Measurements from ENCODE around the gene C17orf114.
A peak's percentile ranks its signal among the peaks of the same experiment; 100 is the strongest.
"Not testable (repeated sequence)": the region's sequence is repeated elsewhere in the genome, so short reads cannot be mapped to it uniquely, and the experiment has no call there.

The C17orf114 gene

GRCh38 chr17:4802228-4802627, at the start of gene C17orf114:
Gene C17orf114 (minus strand): TSS chr17:4802328.
- no peak for DNase-seq (ENCODE audit: low read depth, low spot score)

DNA sequence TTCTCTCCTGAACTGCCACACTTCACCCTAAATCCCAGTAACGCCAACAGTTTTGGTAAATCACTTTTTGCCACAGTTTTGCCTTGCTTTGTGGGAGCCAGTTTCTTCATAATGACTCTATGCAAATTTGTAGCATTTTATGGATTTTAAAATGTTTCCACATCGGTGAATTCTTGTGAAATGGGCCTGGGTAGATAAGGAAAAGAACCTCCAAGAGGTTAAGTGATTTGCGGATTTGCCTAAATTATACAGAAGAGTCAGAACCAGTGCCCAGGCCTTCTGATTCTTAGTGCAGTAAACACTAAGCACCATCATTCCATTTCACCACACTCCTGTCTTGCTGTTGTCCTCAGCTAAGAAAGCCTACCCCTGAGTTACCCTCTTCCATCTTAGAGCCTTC, 49.0 kb upstream of the C17orf114 start:
- no peak for DNase-seq (ENCODE audit: low read depth, low spot score)

GRCh38 chr17:4850246-4850645, 48.1 kb upstream of the C17orf114 start:
- DNase-seq (ENCODE audit: low read depth, low spot score): no peak

DNA sequence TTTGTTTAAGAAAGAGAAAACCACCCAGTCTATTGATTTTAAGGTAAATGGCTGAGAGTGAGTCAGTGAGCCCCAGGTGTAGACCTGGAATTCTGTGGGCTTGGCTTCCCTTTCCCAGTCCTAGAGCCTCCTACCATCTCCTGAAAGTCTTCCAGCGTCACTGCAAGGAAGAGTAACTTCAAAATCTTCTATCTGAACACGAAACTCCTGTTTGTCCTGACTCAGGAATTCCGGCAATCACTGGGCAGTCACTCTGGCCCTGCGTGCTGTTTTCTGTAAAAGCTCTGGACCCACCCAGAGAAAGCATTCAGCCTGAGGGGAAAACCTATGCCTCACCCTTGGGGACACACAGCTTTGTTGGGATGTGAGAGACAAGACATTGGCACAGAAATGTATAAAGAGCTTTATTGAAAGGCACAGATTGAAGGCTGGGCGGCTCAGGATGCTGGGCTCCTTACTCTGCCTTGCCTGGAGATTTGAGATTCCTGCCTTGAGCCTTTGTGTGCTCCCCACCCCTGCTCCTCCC, 46.9 kb upstream of the C17orf114 start:
- no peak for DNase-seq (ENCODE audit: low read depth, low spot score)

DNA sequence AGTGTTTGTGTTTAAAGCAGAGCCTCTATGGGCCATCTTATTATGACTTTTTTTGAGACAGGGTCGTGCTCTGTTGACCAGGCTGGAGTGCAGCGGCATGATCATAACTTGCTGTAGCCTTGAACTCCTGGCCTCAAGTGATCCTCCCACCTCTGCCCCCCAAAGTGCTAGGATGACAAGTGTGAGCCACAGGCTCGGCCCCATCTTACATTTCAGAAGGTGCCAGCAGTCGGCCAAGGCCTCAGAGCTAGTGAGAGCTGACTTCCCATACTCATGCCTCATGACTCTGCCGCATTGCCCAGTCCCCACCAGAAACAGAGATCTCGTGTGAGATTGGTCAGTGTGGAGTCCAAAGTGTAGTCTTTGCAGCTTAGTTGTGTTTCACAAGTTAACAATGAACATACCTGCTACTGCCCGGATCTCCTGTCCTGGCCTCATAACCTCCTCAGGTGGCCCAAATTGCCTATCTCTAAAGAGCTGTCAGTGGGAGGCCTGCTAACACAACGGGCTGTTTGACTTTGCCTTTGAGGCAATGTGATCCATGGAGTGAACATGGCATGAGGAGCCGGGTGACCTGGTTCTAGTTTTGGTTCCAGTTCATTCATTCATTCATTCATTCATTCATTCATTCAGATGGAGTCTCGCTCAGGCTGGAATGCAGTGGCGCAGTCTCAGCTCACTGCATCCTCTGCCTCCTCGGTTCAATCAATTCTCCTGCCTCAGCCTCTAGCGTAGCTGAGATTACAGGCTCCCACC, 44.7 kb upstream of the C17orf114 start:
- DNase-seq (ENCODE audit: low read depth, low spot score): no peak

DNA sequence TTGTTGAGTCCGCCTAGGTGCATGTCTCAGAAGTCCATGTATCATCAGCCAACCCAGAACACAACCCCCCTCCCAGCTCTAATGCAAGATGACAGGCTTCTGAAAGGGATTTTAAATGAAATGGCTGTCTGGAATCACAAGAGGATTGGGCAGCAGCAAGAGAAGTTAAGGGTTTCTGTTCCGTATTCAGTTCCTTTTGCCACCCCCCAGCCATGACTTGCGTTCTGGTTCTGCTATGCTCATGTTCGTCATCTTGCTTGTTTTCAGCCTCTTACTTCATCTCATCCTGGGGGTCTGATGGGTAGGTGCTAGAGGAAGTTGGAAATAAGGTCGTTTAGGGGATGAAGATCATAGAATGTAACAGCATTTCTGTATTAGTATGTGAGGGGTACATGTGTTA, 43.0 kb upstream of the C17orf114 start:
- no peak for DNase-seq (ENCODE audit: low read depth, low spot score)

DNA sequence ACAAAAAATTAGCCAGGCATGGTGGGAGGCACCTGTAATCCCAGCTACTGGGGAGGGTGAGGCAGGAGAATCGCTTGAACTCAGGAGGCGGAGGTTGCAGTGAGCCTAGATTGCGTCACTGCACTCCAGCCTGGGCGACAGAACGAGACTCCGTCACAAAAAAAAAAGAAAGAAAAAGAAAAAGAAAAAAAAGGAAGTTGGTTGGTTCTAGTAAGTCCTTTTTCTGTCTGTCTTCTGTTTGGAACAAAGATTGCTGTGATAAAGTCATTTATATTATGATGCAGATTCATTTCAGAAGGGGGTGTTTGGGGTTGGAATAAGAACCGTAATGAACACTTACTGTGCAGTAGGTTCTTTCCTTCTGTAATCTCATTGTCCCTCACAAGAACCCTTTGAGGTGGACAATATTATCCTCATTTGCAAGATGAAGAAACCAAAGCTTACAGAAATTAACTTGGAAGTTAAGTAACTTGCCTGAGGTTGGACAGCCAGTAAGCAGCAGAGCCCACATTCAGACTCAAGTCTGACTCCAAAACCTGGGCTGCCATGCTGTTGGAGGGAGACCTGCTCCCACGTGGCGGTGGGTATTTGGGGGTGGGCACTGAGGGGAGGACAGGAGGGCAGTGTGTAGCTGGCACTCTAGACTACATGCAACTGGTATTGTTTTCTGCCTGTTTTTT, 41.3 kb upstream of the C17orf114 start:
- DNase-seq (ENCODE audit: low read depth, low spot score): no peak

GRCh38 chr17:4842376-4842775, 40.2 kb upstream of the C17orf114 start:
- no peak for DNase-seq (ENCODE audit: low read depth, low spot score)

DNA sequence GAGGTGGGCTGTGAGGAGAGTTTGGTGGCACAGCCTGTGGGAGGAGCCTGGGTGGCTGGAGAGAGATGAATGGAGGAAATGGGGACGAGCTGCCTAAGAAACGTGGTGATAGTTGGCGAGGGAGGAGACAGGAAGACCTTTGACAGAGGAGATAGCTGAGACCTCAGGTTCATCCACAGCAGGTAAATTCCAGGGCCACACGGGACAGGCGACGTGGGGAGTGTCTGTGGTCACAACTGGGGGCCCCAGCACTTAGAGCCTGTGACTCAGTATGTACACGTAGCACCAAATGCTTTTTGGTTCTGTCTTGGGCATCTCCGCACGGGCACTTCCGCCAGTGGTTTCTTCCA, 38.7 kb upstream of the C17orf114 start:
- DNase-seq (ENCODE audit: low read depth, low spot score): no peak

DNA sequence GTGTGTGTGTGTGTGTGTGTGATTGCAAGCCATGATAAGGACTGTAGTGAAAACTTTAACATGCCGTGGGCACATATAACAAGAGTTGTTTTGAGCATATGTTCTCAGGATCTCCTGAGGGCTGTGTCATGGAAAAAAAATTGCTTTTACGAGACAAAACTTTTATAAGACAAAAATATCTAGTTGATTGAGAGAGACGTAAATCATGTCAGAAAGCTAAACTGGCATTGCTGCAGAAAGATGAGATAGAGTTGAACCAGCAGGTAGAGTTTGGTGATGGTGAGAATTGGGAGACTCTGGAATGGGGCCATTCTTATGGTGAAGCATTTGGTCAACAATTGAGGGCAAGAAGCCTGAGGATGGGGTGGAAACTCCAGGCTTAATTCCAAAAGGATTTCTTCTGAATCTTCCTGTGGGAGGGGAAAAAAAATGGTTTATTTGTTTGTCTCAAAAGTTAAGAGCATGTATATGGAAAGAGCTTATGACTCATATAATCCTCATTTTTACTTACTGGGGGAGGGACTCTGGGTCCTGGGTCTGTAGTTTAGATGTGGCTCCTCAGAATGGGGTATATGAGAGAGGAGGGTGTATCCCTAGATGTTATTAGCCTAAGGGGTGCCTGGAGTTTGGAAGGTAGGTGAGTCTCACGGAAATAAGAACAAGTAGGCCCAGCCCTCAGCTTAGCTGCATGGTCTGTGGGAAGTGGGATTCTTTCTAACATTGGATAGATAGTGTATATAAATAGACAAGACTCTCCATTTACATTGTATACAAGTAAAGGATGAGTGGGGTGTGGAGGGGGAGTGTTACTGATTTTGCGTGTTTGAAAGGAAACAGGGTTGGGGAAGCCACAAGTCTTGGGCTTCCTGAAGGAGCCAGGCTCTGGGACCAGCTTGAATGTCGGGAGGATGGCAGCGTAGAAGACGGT, 38.1 kb upstream of the C17orf114 start:
- DNase-seq (ENCODE audit: low read depth, low spot score): no peak

GRCh38 chr17:4839221-4839620, 37.1 kb upstream of the C17orf114 start:
- no peak for DNase-seq (ENCODE audit: low read depth, low spot score)

GRCh38 chr17:4838309-4838785, 36.2 kb upstream of the C17orf114 start:
- no peak for DNase-seq (ENCODE audit: low read depth, low spot score)

- no peak for DNase-seq (ENCODE audit: low read depth, low spot score)
Observed at GRCh38 chr17:4837471-4838308, 35.6 kb upstream of the C17orf114 start.

DNA sequence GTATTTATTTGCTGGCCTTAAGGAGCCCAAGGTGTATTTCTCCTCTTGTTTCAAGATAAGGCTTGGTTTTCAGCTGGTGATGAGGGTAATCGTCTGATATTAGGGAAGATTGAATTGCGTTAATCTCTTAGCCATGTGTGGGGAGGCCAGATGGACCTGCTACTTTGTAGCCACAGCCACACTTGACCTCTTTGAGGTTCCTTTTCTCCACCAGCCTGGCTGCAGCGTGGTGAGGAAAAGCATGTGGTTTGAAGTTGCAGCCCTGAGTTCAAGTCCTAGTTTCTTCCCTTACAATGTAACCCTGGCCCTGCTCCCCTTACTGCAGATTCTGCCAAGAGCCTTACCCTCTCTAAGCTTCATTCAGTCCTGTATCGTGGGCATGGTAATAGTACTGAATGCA, 34.1 kb upstream of the C17orf114 start:
- no peak for DNase-seq (ENCODE audit: low read depth, low spot score)

GRCh38 chr17:4834681-4835020, 32.5 kb upstream of the C17orf114 start:
- DNase-seq (ENCODE audit: low read depth, low spot score): no peak

DNA sequence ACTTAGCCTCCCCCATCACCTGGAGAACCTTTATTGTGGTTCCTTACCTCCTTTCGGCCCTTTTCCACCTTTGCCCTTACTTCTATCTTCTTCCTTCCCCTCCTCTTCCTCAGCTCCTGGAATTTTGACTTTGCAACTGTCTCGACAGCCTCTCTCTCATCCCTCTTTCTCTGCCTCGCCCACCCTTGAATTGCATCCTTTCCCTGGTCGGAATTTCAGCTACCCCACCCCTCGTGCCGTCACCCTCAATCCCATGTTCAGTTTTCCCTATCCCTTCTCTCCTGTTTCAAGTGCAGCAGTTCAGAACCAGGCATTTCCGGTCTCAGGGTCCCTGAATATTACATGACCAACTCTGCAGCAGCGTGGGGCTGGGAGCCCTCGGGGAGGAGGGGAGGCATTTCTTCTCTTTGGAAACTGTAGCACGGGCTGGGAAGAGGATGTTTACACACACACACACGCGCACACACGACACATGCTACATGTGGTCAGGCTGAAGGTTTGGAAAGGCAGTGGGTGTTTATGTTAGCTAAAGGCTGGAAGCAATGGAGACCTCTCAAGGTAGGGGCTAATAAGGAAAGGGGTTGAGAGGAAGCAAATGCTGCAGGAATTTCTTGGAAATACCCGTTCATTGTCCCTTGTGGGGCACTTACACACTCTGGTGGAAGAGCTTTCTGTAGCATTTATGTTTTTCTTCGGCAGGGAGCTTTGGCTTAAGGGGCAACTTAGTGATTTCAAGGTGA, 32.0 kb upstream of the C17orf114 start:
- no peak for DNase-seq (ENCODE audit: low read depth, low spot score)

DNA sequence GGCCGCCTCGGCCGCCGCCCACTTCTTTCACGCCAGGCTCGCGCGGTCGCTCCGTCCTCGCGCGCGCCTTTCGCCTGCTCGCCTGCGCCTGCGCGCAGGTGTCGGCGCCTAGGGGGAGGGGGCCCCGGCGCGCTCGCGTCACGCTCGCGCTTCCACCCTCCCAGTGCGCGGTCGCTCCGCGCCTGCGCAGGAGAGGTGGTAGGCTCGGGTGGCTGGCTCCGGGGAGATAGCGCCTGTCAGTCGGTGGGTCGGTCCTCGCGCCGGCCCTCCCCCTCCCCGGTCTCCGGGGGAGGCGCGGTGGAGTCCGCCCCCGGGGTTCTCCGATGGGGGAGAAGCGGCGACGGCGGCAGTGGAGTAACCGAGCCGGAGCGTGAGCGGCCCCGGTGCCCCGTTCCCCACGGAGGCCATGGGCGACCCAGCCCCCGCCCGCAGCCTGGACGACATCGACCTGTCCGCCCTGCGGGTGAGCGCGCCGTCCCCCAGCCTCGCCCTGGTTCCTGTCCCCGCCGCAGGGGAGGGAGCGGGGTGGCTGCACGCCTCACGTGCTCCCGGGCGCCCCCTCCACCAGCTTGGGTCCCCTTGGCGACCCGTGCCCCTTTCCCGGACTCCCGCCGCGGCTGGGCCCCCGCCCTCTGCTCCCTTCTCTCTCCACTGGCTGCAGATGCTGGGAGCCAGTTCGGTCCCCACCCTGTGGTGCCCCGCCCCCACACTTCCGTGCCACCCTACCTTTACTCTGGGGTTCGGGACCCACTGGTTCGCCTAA, 31.2 kb upstream of the C17orf114 start, which contains the start of gene MINK1:
TSS of gene MINK1 (plus strand) at position 163 of the 763 bp plus-strand sequence. CDS start at position 407, 244 bp downstream.
- DNase-seq (ENCODE audit: low read depth, low spot score): peak; percentile 66

- not testable (repeated sequence) for DNase-seq (ENCODE audit: low read depth, low spot score)
Observed at GRCh38 chr17:4832829-4833177, 30.7 kb upstream of the C17orf114 start.

- DNase-seq (ENCODE audit: low read depth, low spot score): no peak
Observed at GRCh38 chr17:4827399-4827798, 25.3 kb upstream of the C17orf114 start.

Data from pulmonary artery endothelial cell (primary cell).